Mucosa of rectum (tissue), 2 donors: Measurements from ENCODE around the gene GPR15LG.

Experiments
- H3K27ac ChIP-seq, 2 donors: one replicate each; pipeline ENCODE4 v1.7.0; 2013; ENCODE audit warnings: inconsistent platforms in 2 of 2, low read depth in 2 of 2, low read length in 2 of 2
- H3K27me3 ChIP-seq, 2 donors: one replicate each; pipeline ENCODE4 v1.7.0; 2013; ENCODE audit warnings: low read length in 2 of 2; ENCODE audit not compliant: control insufficient read depth in 2 of 2, insufficient read depth in 2 of 2
- H3K36me3 ChIP-seq, 2 donors: one replicate each; pipeline ENCODE4 v1.7.0; 2013; ENCODE audit warnings: low read length in 2 of 2; ENCODE audit not compliant: control insufficient read depth in 2 of 2, insufficient read depth in 2 of 2
- H3K4me1 ChIP-seq, 2 donors: one replicate each; pipeline ENCODE4 v1.7.0; 2013; ENCODE audit warnings: low read length in 2 of 2, mild to moderate bottlenecking in 1 of 2; ENCODE audit not compliant: control insufficient read depth in 2 of 2, insufficient read depth in 2 of 2
- H3K4me3 ChIP-seq, 2 donors: one replicate each; pipeline ENCODE4 v1.7.0; 2013; ENCODE audit warnings: low read length in 2 of 2
- H3K9ac ChIP-seq, 2 donors: one replicate each; pipeline ENCODE4 v1.7.0; 2013; ENCODE audit warnings: low read length in 2 of 2, low read depth in 1 of 2, mild to moderate bottlenecking in 1 of 2
- H3K9me3 ChIP-seq, 2 donors: one replicate each; pipeline ENCODE4 v1.7.0; 2013; ENCODE audit warnings: low read length in 2 of 2; ENCODE audit not compliant: control insufficient read depth in 2 of 2
- donor health status: healthy.
- donor health status: Normal muscosa, but diverticular disease.

The GPR15LG gene

GRCh38 chr10:84190621-84191020 lies 17.0 kb downstream of the GPR15LG start:
- peaks cover 2 to 3% of the 10 kb centered on the region in 2 donors for H3K27me3 ChIP-seq
- H3K9me3 ChIP-seq: no peaks in the 10 kb centered on the region
- no peak overlapping the region for H3K9ac ChIP-seq
- H3K4me3 ChIP-seq: no peak overlapping the region
- no peak overlapping the region for H3K27ac ChIP-seq
- H3K4me1 ChIP-seq: peaks cover 15 to 29% of the 10 kb centered on the region in 2 donors
- no peaks in the 10 kb centered on the region for H3K36me3 ChIP-seq

GRCh38 chr10:84191106-84191505 lies 17.5 kb downstream of the GPR15LG start:
- H3K27ac ChIP-seq: no peak overlapping the region
- H3K9ac ChIP-seq: no peak overlapping the region
- H3K27me3 ChIP-seq: peaks cover 2 to 3% of the 10 kb centered on the region in 2 donors

GRCh38 chr10:84193327-84193726 lies 19.7 kb downstream of the GPR15LG start:
- Histone ChIP-seq H3K4me1 (peaks cover 39 to 54% of the 10 kb centered on the region in 2 donors), H3K9ac (no peak overlapping the region), H3K4me3 (no peak overlapping the region), H3K27me3 (peaks cover 2 to 3% of the 10 kb centered on the region in 2 donors), H3K9me3 (no peaks in the 10 kb centered on the region), H3K27ac (no peak overlapping the region), H3K36me3 (no peaks in the 10 kb centered on the region)

More at GRCh38 chr10:84191106-84191505, 17.5 kb downstream of the GPR15LG start:
- peaks cover 19 to 34% of the 10 kb centered on the region in 2 donors for H3K4me1 ChIP-seq
- no peak overlapping the region for H3K4me3 ChIP-seq
- H3K36me3 ChIP-seq: no peaks in the 10 kb centered on the region
- no peaks in the 10 kb centered on the region for H3K9me3 ChIP-seq

- Histone ChIP-seq H3K4me3 (peak overlapping the region; percentile 59 to 76), H3K4me1 (peaks cover 39 to 56% of the 10 kb centered on the region in 2 donors), H3K27ac (peak overlapping the region in 1 of 2 donors; percentile 93), H3K27me3 (peaks cover 2 to 3% of the 10 kb centered on the region in 2 donors), H3K9me3 (no peaks in the 10 kb centered on the region), H3K9ac (peak overlapping the region in 1 of 2 donors; percentile 90), H3K36me3 (no peaks in the 10 kb centered on the region)
Measured at GRCh38 chr10:84193846-84194423, 20.3 kb downstream of the GPR15LG start.

GRCh38 chr10:84194424-84195043 lies 20.9 kb downstream of the GPR15LG start, which contains the start of gene CDHR1:
TSS of gene CDHR1 (plus strand) at chr10:84194537. CDS start at chr10:84194761, 224 bp downstream.
- H3K9ac ChIP-seq: peak within 1 kb of the TSS; percentile 79 to 90

GRCh38 chr10:84195044-84195830 lies 21.6 kb downstream of the GPR15LG start:
- Histone ChIP-seq H3K9me3 (no peaks in the 10 kb centered on the region), H3K9ac (peak overlapping the region; percentile 79 to 90), H3K36me3 (no peaks in the 10 kb centered on the region), H3K27me3 (peaks cover 2 to 3% of the 10 kb centered on the region in 2 donors), H3K4me3 (peak overlapping the region; percentile 75 to 76), H3K27ac (peak overlapping the region; percentile 89 to 93), H3K4me1 (peaks cover 50 to 63% of the 10 kb centered on the region in 2 donors)

More at GRCh38 chr10:84194424-84195043, 20.9 kb downstream of the GPR15LG start, which contains the start of gene CDHR1:
- Histone ChIP-seq H3K27me3 (peaks cover 2 to 3% of the 10 kb centered on the region in 2 donors), H3K36me3 (no peaks in the 10 kb centered on the region), H3K4me1 (peaks cover 44 to 60% of the 10 kb centered on the region in 2 donors), H3K9me3 (no peaks in the 10 kb centered on the region), H3K4me3 (peak within 1 kb of the TSS; percentile 75 to 76), H3K27ac (peak within 1 kb of the TSS; percentile 89 to 93)

- peaks cover 2 to 3% of the 10 kb centered on the region in 2 donors for H3K27me3 ChIP-seq
Measured at GRCh38 chr10:84196083-84196482, 22.5 kb downstream of the GPR15LG start.

GRCh38 chr10:84196941-84197340 lies 23.3 kb downstream of the GPR15LG start:
- peaks cover 0 to 3% of the 10 kb centered on the region in 2 donors for H3K27me3 ChIP-seq
- H3K4me3 ChIP-seq: no peak overlapping the region
- peak overlapping the region; percentile 24 to 34 for H3K9ac ChIP-seq
- peaks cover 66 to 80% of the 10 kb centered on the region in 2 donors for H3K4me1 ChIP-seq
- peak overlapping the region; percentile 89 to 93 for H3K27ac ChIP-seq
- peaks cover 0 to 3% of the 10 kb centered on the region in 2 donors for H3K36me3 ChIP-seq
- no peaks in the 10 kb centered on the region for H3K9me3 ChIP-seq

More at GRCh38 chr10:84196083-84196482, 22.5 kb downstream of the GPR15LG start:
- H3K9ac ChIP-seq: peak overlapping the region; percentile 79 to 90
- H3K27ac ChIP-seq: peak overlapping the region; percentile 89 to 93
- no peaks in the 10 kb centered on the region for H3K9me3 ChIP-seq
- no peaks in the 10 kb centered on the region for H3K36me3 ChIP-seq
- peak overlapping the region; percentile 75 to 76 for H3K4me3 ChIP-seq
- H3K4me1 ChIP-seq: peaks cover 58 to 71% of the 10 kb centered on the region in 2 donors

GRCh38 chr10:84197643-84198042 lies 24.0 kb downstream of the GPR15LG start:
- H3K36me3 ChIP-seq: peaks cover 0 to 4% of the 10 kb centered on the region in 2 donors
- peaks cover 68 to 84% of the 10 kb centered on the region in 2 donors for H3K4me1 ChIP-seq
- peak overlapping the region; percentile 89 to 93 for H3K27ac ChIP-seq
- H3K27me3 ChIP-seq: peaks cover 0 to 3% of the 10 kb centered on the region in 2 donors
- H3K4me3 ChIP-seq: peak overlapping the region; percentile 2 to 41
- peak overlapping the region; percentile 47 to 49 for H3K9ac ChIP-seq
- no peaks in the 10 kb centered on the region for H3K9me3 ChIP-seq
